Right lobe of liver (tissue), 6 donors: ENCODE results near the gene LCMT2. TPM values are rescaled to one million over a fixed set of nuclear protein-coding genes. Genes with fewer than 3 reads are reported as not detected.

Source experiments
- ATAC-seq, 4 donors: fragments of 200-7000 bp; cut with Tn5 transposase; one replicate each; pipeline ENCODE4 v1.9.1; 2020; ENCODE audit warnings: mild to moderate bottlenecking in 4 of 4, moderate library complexity in 4 of 4
- DNase-seq, 3 donors: peaks; one replicate each; pipeline ENCODE4 v3.0.0-alpha.2; 2020
- H3K27ac ChIP-seq, 3 donors: fragments of 200-600 bp; one replicate each; pipeline ENCODE4 v1.8.0; 2022
- H3K27me3 ChIP-seq, 2 donors: fragments of 200-600 bp; one replicate each; pipeline ENCODE4 v1.8.0; 2022
- H3K36me3 ChIP-seq, 4 donors: fragments of 200-600 bp; sonication (generic) in 1 of 4; one replicate each; pipeline versions ENCODE4 v1.5.1 to v1.8.0; 2017 to 2022; ENCODE audit warnings: control low read depth in 1 of 4
- H3K4me1 ChIP-seq, 4 donors: fragments of 200-600 bp; sonication (generic) in 1 of 4; one replicate each; pipeline versions ENCODE4 v1.5.1 to v1.8.0; 2017 to 2022; ENCODE audit warnings: control low read depth in 1 of 4
- H3K4me3 ChIP-seq, 3 donors: fragments of 200-600 bp; one replicate each; pipeline ENCODE4 v1.8.0; 2022
- H3K9me3 ChIP-seq, 4 donors: fragments of 200-600 bp; sonication (generic) in 1 of 4; one replicate each; pipeline versions ENCODE4 v1.5.1 to v1.8.0; 2017 to 2022; ENCODE audit warnings: control low read depth in 1 of 4
- POLR2A ChIP-seq: fragments of 450-650 bp; IDR thresholded peaks from one replicate; pipeline ENCODE4 v1.6.1; 2017; ENCODE audit warnings: antibody characterized with exemption, mild to moderate bottlenecking
- WGBS: methylation state at CpG from one replicate; pipeline ENCODE4 v1.1.6; 2018; ENCODE audit warnings: low coverage, low lambda C conversion rate; ENCODE audit not compliant: insufficient coverage; ENCODE audit errors: missing lambda C conversion rate; 5-methylcytosine and 5-hydroxymethylcytosine counted together
- intact Hi-C, 2 donors: fragments of 100-400 bp; cut with DNase I; formaldehyde crosslinking; loops; one replicate each; pipeline versions ENCODE4 v1.11.2 to v1.14.1; 2022
- total RNA-seq, 6 experiments: library from RNA; depleted of rRNA in 2 of 6; stranded (reverse); fragments of >200 nt in 2 of 6; fragmentation: NEBNext Ultra II Directional in 3 of 6; extraction: Animal tissue kit (Norgen Biotek cat#: 25700) in 3 of 6; gene quantifications; one replicate each; pipeline versions ENCODE4 v1.1.0 to v1.2.4, GENCODE V29; 2016 to 2023
- TF ChIP-seq, protein P1 (sequence below), 4 donors: fragments of 200-600 bp in 3 of 4; fragments of 450-650 bp in 1 of 4; IDR thresholded peaks; one replicate each; pipeline versions ENCODE4 v1.5.1 to v1.8.0; 2016 to 2022; ENCODE audit warnings: antibody characterized with exemption in 4 of 4, mild to moderate bottlenecking in 2 of 4
- donor health status: DM: no; HTN: yes; CAD: no.
- donor health status: DM: no; HTN: no; CAD: no.
- donor health status: DM: no; HTN: no; CAD: no.
- donor health status: DM: no; HTN: yes; CAD: no.
- donor health status: DM: no; HTN: yes; CAD: no.

LCMT2 gene
- total RNA-seq, 6 experiments from 2014 or later = 2.9 to 4.9 (median 3.9) TPM

DNA sequence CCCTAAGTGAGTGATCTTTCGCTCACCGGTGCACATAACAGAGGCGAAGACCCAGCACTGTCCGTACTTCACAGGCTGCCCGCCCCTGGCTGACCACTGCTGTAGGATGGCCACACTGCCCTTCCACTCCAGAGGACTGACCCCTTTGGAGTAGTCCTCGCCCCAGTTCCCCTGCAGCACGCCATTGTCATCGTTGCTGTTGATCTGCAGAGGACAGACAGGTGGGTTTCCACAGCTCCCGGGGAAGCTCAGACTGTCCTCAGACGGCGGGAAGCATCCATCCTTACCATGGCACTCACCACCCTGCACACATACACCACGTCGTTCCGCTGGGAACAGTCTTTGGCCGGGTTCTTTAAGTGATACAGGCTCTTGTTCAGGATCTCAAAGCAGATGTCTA lies 43.1 kb downstream of the LCMT2 start:
- Histone ChIP-seq H3K36me3 (no peaks in the 10 kb centered on the region), H3K4me3 (no peak overlapping the region), H3K9me3 (no peaks in the 10 kb centered on the region), H3K27me3 (no peaks in the 10 kb centered on the region), H3K4me1 (no peaks in the 10 kb centered on the region), H3K27ac (no peak overlapping the region)
- intact Hi-C loops = loop anchor here (5.0 to 10.0 kb wide), 2 partner anchors 52 to 60 kb away; no protein-coding TSS in a partner anchor
- DNase-seq = no peak
- WGBS = 36% methylated on average over 9 of the region's 15 CpGs
- TF ChIP-seq, protein P1, sequence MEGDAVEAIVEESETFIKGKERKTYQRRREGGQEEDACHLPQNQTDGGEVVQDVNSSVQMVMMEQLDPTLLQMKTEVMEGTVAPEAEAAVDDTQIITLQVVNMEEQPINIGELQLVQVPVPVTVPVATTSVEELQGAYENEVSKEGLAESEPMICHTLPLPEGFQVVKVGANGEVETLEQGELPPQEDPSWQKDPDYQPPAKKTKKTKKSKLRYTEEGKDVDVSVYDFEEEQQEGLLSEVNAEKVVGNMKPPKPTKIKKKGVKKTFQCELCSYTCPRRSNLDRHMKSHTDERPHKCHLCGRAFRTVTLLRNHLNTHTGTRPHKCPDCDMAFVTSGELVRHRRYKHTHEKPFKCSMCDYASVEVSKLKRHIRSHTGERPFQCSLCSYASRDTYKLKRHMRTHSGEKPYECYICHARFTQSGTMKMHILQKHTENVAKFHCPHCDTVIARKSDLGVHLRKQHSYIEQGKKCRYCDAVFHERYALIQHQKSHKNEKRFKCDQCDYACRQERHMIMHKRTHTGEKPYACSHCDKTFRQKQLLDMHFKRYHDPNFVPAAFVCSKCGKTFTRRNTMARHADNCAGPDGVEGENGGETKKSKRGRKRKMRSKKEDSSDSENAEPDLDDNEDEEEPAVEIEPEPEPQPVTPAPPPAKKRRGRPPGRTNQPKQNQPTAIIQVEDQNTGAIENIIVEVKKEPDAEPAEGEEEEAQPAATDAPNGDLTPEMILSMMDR (IDR thresholded peaks at IDR 0.05) = no peak
- TF ChIP-seq POLR2A = no peak
- no peak for ATAC-seq

DNA sequence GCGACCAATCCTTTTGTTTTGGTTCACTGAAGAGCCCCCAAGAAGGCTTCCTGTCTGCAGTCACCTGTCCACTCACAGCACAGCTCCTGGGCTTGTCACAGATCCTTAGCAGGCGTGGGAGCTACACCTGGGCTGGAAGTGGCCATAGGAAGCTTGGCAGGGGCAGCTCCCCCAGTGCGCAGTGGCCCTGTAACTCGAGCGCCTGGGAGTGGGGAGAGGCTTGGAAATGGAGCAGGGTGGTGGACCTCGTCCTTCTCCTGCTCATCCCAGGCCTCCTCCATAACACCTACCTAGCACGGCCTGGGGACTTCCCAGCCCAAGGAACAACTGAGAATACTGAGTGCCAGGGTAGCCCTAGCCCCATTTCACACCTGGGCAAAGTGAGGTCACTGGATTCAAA lies 44.3 kb downstream of the LCMT2 start:
- Histone ChIP-seq H3K4me1 (no peaks in the 10 kb centered on the region), H3K36me3 (no peaks in the 10 kb centered on the region), H3K4me3 (no peak overlapping the region), H3K9me3 (no peaks in the 10 kb centered on the region), H3K27ac (no peak overlapping the region), H3K27me3 (no peaks in the 10 kb centered on the region)
- intact Hi-C loops = loop anchor here (5.0 to 10.0 kb wide), 2 partner anchors 51 to 59 kb away; no protein-coding TSS in a partner anchor
- ATAC-seq (peak in 3 of 4 donors; percentile 10 to 35 (median 12)), DNase-seq (no peak)
- no peak for TF ChIP-seq POLR2A
- TF ChIP-seq, protein P1 (IDR thresholded peaks at IDR 0.05) = no peak
- WGBS = 8% methylated on average over 2 of the region's 7 CpGs

DNA sequence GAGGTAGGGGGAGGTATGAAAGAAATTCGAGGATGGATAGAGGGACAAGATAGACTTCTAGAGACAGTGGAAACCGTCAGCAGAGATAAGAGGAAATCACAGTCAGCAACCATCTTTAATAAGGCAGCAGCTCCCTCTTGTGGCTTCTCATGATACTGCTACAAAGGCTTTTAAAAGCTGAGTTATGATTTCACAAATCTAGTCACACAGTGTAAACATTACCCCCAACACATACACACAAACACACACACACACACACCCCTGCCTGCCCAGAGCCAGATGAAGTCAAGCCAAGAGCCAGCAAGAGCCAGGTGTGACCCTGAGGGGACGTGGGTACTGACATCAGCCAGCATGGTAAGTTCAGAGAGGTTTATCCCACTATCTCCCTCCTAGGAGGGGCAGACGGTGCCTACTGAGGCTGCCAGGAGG lies 44.8 kb downstream of the LCMT2 start:
- Histone ChIP-seq H3K4me3 (no peak overlapping the region), H3K9me3 (no peaks in the 10 kb centered on the region), H3K36me3 (no peaks in the 10 kb centered on the region), H3K27me3 (no peaks in the 10 kb centered on the region), H3K27ac (no peak overlapping the region), H3K4me1 (no peaks in the 10 kb centered on the region)
- TF ChIP-seq, protein P1 (IDR thresholded peaks at IDR 0.05) = peak; percentile 72 to 93 (median 76)
- no peak for TF ChIP-seq POLR2A
- intact Hi-C loops = loop anchor here (5.0 to 10.0 kb wide), 2 partner anchors 51 to 58 kb away; no protein-coding TSS in a partner anchor
- WGBS = 3% methylated on average over 4 of the region's 4 CpGs
- DNase-seq = no peak
- peak; percentile 83 to 96 (median 90) for ATAC-seq

DNA sequence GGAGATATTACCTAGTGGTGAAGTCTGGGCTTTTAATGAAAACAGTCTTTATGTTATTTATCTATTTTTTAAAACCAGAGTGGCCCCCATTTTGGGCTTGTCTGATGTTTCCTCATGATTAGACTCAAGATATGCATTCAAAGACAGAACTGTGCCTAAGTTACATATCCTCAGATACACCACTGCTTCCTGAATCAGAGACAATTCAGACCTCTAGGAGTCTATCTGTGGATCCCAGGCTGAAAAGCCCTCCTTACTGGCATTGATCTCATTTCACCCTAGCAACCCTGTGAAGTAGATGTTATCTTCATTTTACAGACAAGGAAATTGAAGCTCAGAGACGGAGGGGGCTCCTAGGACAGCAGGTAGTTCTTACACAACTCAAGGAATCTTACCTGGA lies 46.8 kb downstream of the LCMT2 start:
- 56% methylated on average over 1 of the region's 1 CpG for WGBS
- Histone ChIP-seq H3K27ac (no peak overlapping the region), H3K36me3 (no peaks in the 10 kb centered on the region), H3K4me1 (no peaks in the 10 kb centered on the region), H3K27me3 (no peaks in the 10 kb centered on the region), H3K4me3 (no peak overlapping the region), H3K9me3 (no peaks in the 10 kb centered on the region)
- ATAC-seq (no peak), DNase-seq (no peak)
- no peak for TF ChIP-seq POLR2A
- TF ChIP-seq, protein P1 (IDR thresholded peaks at IDR 0.05) = no peak
- intact Hi-C loops = loop anchor here in 1 of 2 donors (10.0 kb wide), 1 partner anchor 49 kb away; no protein-coding TSS in a partner anchor
